ENCODE results near the gene UQCC3. TPM values are rescaled to one million over a fixed set of nuclear protein-coding genes. Genes with fewer than 3 reads are reported as not detected.
"Not testable (repeated sequence)": the region's sequence is repeated elsewhere in the genome, so short reads cannot be mapped to it uniquely, and the experiment has no call there.

Gene UQCC3
- total and polyA plus RNA-seq, 9 of the 15 experiments (the other 6 are each of a cell fraction or from before 2014, with no cell fraction given): 3.3 to 44.3 (median 8.0) TPM

DNA sequence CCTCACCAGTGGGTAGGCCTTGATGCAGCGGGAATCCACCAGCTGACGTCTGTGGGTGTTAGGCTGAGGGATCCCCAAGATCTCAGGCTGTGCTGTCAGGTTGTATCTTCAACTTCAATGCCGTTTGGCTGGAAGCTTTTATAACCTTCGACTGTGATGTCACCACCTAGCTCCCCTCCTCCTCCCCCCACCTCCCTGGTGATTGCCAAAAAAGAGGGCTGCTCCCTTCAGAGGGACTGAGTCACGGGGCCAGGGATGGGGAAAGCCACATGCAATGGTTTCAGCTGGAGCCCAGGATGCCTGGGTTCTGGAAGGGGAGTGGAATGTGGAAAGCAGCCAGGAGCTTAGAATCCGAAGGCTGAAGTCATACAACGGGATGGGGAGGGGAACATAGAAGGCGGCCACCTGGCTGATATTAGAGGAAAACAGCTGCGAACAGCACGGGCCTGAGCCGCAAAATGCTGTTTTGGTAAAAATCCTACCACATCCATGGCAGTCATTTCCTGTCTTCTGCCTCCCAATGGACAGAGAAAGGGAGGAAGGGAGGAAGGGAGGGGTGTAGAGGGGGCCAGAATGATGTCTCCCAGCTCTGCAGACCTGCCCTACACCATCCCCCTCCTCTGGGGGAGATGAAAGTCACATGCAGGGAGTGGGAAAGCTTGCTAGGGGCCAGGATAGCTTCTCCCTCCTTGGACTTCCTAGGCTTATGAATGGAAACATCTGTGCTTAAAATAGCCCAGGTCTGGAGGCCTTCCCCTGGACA is 18.1 kb downstream of the UQCC3 start, which contains the start of gene LRRN4CL (continued):
- TF ChIP-seq, protein P1, sequence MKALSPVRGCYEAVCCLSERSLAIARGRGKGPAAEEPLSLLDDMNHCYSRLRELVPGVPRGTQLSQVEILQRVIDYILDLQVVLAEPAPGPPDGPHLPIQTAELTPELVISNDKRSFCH (CRISPR knock-in tag; IDR thresholded peaks at IDR 0.05): no peak
- TF ChIP-seq, protein P1 (tag; IDR thresholded peaks at IDR 0.05): no peak
- TF ChIP-seq FOS (IDR thresholded peaks at IDR 0.05; ENCODE audit: extremely low read depth, insufficient read length): no peak
- TF ChIP-seq, protein P2, sequence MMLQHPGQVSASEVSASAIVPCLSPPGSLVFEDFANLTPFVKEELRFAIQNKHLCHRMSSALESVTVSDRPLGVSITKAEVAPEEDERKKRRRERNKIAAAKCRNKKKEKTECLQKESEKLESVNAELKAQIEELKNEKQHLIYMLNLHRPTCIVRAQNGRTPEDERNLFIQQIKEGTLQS (IDR thresholded peaks at IDR 0.05): peak; percentile 41
- TF ChIP-seq, protein P2 (CRISPR knock-in tag; conservative IDR thresholded peaks at IDR 0.05): no peak
- no peak for TF ChIP-seq MYC (IDR thresholded peaks at IDR 0.05; ENCODE audit: low read depth, low read length)
- TF ChIP-seq MYC (CRISPR knock-in tag; IDR thresholded peaks at IDR 0.05; ENCODE audit: borderline replicate concordance, low read depth): no peak
- TF ChIP-seq, protein P3, sequence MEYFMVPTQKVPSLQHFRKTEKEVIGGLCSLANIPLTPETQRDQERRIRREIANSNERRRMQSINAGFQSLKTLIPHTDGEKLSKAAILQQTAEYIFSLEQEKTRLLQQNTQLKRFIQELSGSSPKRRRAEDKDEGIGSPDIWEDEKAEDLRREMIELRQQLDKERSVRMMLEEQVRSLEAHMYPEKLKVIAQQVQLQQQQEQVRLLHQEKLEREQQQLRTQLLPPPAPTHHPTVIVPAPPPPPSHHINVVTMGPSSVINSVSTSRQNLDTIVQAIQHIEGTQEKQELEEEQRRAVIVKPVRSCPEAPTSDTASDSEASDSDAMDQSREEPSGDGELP (CRISPR knock-in tag; IDR thresholded peaks at IDR 0.05; ENCODE audit: borderline replicate concordance): no peak; the same call in 1 of the 2 replicates

DNA sequence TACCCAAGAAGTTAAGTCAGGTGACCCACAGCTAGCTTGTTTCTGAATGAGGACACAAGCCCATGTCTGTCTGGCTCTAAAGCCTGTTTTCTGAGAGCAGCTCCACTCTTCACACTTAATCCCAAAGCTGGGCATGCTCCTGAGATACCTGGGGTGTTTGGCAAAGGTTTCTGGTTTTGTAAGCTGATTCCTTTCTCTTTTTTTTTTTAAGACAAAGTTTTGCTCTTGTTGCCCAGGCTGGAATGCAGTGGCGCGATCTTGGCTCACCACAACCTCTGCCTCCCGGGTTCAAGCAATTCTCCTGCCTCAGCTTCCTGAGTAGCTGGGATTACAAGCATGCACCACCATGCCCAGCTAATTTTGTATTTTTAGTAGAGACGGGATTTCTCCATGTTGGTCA is 22.2 kb downstream of the UQCC3 start:
- H3K27me3 ChIP-seq (ENCODE audit: control insufficient read depth in 2 of 2, insufficient read depth in 2 of 2, low read length in 2 of 2); CTCF ChIA-PET (ENCODE audit: low intra/inter-chr PET ratio); H3K4me1 ChIP-seq (replicated peaks in 1 of 2; ENCODE audit: control insufficient read depth in 2 of 2, insufficient read depth in 2 of 2, low read length in 2 of 2); H3K4me2 ChIP-seq (ENCODE audit: insufficient read depth, low read length); H3K27ac ChIP-seq (ENCODE audit: extremely low read depth, low read depth, low read length); H3K79me2 ChIP-seq (ENCODE audit: control insufficient read depth, insufficient read depth, low read length); FAIRE-seq; BruUV-seq (replicated peaks); H3K9me3 ChIP-seq (replicated peaks; ENCODE audit: control insufficient read depth, insufficient read depth, low read depth, low read length); H2AFZ ChIP-seq (ENCODE audit: low read depth, low read length); H4K20me1 ChIP-seq (replicated peaks; ENCODE audit: control insufficient read depth, insufficient read depth, low read length); H3K9ac ChIP-seq (ENCODE audit: insufficient read depth in 1 of 2, low read depth in 2 of 2, low read length in 2 of 2); H3K4me3 ChIP-seq; ATAC-seq; H3K9me1 ChIP-seq (ENCODE audit: control insufficient read depth, insufficient read depth, low read length); DNase-seq (ENCODE audit: extremely low read depth in 1 of 4, low spot score in 3 of 4): not testable (repeated sequence)
- WGBS (ENCODE audit: insufficient coverage, low coverage, missing lambda C conversion rate): 88% methylated on average over 1 of the region's 4 CpGs
- intact Hi-C loops (cut with micrococcal nuclease) (loop anchor here (5.0 kb wide), 2 partner anchors 81 to 101 kb away; partner anchors contain the start of genes EML3, ROM1 and TUT1), in situ Hi-C loops (cut with MboI) (loop anchor here (5.0 kb wide), 1 partner anchor 301 kb away; no protein-coding TSS in a partner anchor)
- peaks cover 42% of the 10 kb centered on the region for H3K36me3 ChIP-seq (ENCODE audit: control insufficient read depth, insufficient read depth, low read length)
- POLR2A ChIA-PET: interaction anchor here (0.6 to 2.5 kb wide), 5 partner anchors 12 to 317 kb away, joined by 3 to 8 read pairs (median 4); partner anchors contain the start of genes C11orf98, CSKMT and UBXN1
